Neuronal stem cell (in vitro differentiated cells): ENCODE data around the gene PPIL3.

Source experiments
- DNase-seq: peaks from one replicate; pipeline ENCODE4 v3.0.0-alpha.2; 2013; ENCODE audit warnings: low spot score
- H2AFZ ChIP-seq: one replicate; pipeline ENCODE4 v1.6.1; 2013; ENCODE audit warnings: mild to moderate bottlenecking, low read length, inconsistent platforms
- H2AK5ac ChIP-seq: 2 replicates; pipeline ENCODE4 v1.6.1; 2013; ENCODE audit warnings: low read depth, mild to moderate bottlenecking, inconsistent platforms, low read length, moderate library complexity, mixed read lengths
- H2BK120ac ChIP-seq: 2 replicates; pipeline ENCODE4 v1.6.1; 2013; ENCODE audit warnings: low read depth, mild to moderate bottlenecking, inconsistent platforms, low read length, moderate library complexity, mixed read lengths
- H2BK12ac ChIP-seq: one replicate; pipeline ENCODE4 v1.6.1; 2013; ENCODE audit warnings: low read length, inconsistent platforms
- H2BK15ac ChIP-seq: 2 replicates; pipeline ENCODE4 v1.6.1; 2013; ENCODE audit warnings: mild to moderate bottlenecking, low read length, inconsistent platforms, mixed read lengths
- H2BK5ac ChIP-seq: one replicate; pipeline ENCODE4 v1.6.1; 2013; ENCODE audit warnings: inconsistent platforms, mild to moderate bottlenecking, low read length, moderate library complexity
- H3K14ac ChIP-seq: one replicate; pipeline ENCODE4 v1.6.1; 2013; ENCODE audit warnings: low read length, inconsistent platforms
- H3K18ac ChIP-seq: 2 replicates; pipeline ENCODE4 v1.6.1; 2013; ENCODE audit warnings: low read length, inconsistent platforms
- H3K23ac ChIP-seq: 2 replicates; pipeline ENCODE4 v1.6.1; 2013; ENCODE audit warnings: low read depth, mild to moderate bottlenecking, mixed read lengths, low read length, inconsistent platforms; ENCODE audit not compliant: poor library complexity
- H3K27ac ChIP-seq: replicated peaks from 3 replicates; pipeline ENCODE4 v1.5.1; 2013; ENCODE audit warnings: low read length, inconsistent platforms
- H3K27me3 ChIP-seq, 3 experiments: 2 replicates each; pipeline ENCODE4 v1.6.1; 2013; ENCODE audit warnings: low read length in 3 of 3, mild to moderate bottlenecking in 2 of 3, inconsistent platforms in 1 of 3, low read depth in 1 of 3, mixed read lengths in 1 of 3, moderate library complexity in 1 of 3; ENCODE audit not compliant: control insufficient read depth in 3 of 3, insufficient read depth in 3 of 3
- H3K36me3 ChIP-seq, 2 donors: replicated peaks in 1 of 2; 2 replicates each; pipeline ENCODE4 v1.6.1; 2013; ENCODE audit warnings: low read length in 2 of 2; ENCODE audit not compliant: control insufficient read depth in 2 of 2, insufficient read depth in 2 of 2
- H3K4ac ChIP-seq: 2 replicates; pipeline ENCODE4 v1.6.1; 2013; ENCODE audit warnings: inconsistent platforms, mild to moderate bottlenecking, low read length, moderate library complexity
- H3K4me1 ChIP-seq, 2 donors: 1 replicate in 1 of 2; 2 replicates in 1 of 2; pipeline ENCODE4 v1.6.1; 2013; ENCODE audit warnings: low read length in 2 of 2, low read depth in 1 of 2; ENCODE audit not compliant: control insufficient read depth in 2 of 2, insufficient read depth in 1 of 2
- H3K4me2 ChIP-seq: one replicate; pipeline ENCODE4 v1.6.1; 2013; ENCODE audit warnings: mild to moderate bottlenecking, low read length, inconsistent platforms; ENCODE audit not compliant: insufficient read depth, poor library complexity, severe bottlenecking
- H3K4me3 ChIP-seq, 2 donors: 2 replicates each; pipeline ENCODE4 v1.5.1; 2013; ENCODE audit warnings: low read length in 2 of 2, mild to moderate bottlenecking in 2 of 2, inconsistent platforms in 1 of 2, moderate library complexity in 1 of 2
- H3K79me1 ChIP-seq: one replicate; pipeline ENCODE4 v1.6.1; 2013; ENCODE audit warnings: low read depth, mild to moderate bottlenecking, inconsistent platforms, low read length, moderate library complexity
- H3K9ac ChIP-seq: one replicate; pipeline ENCODE4 v1.6.1; 2013; ENCODE audit warnings: mild to moderate bottlenecking, low read depth, low read length, inconsistent platforms; ENCODE audit not compliant: poor library complexity
- H3K9me3 ChIP-seq, 2 donors: replicated peaks in 1 of 2; 2 replicates each; pipeline versions ENCODE3 to v1.6.1; 2013; ENCODE audit warnings: low read length in 2 of 2, mild to moderate bottlenecking in 2 of 2, inconsistent platforms in 1 of 2, low read depth in 1 of 2, mixed read lengths in 1 of 2, moderate library complexity in 1 of 2; ENCODE audit not compliant: control insufficient read depth in 2 of 2, insufficient read depth in 1 of 2
- H4K8ac ChIP-seq: one replicate; pipeline ENCODE4 v1.6.1; 2013; ENCODE audit warnings: low read depth, mild to moderate bottlenecking, inconsistent platforms, low read length, moderate library complexity
- H4K91ac ChIP-seq: one replicate; pipeline ENCODE4 v1.6.1; 2013; ENCODE audit warnings: low read length, low read depth, mild to moderate bottlenecking, inconsistent platforms; ENCODE audit not compliant: poor library complexity
- WGBS, 2 donors: extraction: QIAGEN DNeasy Blood & Tissue Kit; methylation state at CpG; one replicate each; pipeline ENCODE4 v1.1.7; 2013; ENCODE audit warnings: missing lambda C conversion rate in 2 of 2, mixed read lengths in 1 of 2; ENCODE audit not compliant: insufficient read length in 2 of 2, insufficient replicate concordance in 1 of 2; ENCODE audit errors: extremely low coverage in 2 of 2; 5-methylcytosine and 5-hydroxymethylcytosine counted together

The PPIL3 gene

GRCh38 chr2:200860092-200860795 lies 28.6 kb downstream of the PPIL3 start:
- Histone ChIP-seq H3K18ac (no peak overlapping the region), H4K91ac (no peak overlapping the region), H4K8ac (no peak overlapping the region), H2BK120ac (no peak overlapping the region), H2AFZ (no peak overlapping the region), H2BK12ac (no peak overlapping the region), H2BK5ac (no peak overlapping the region), H3K9ac (no peak overlapping the region), H3K27ac (no peak overlapping the region), H3K79me1 (peaks cover 7% of the 10 kb centered on the region), H2AK5ac (no peak overlapping the region), H3K27me3 (no peaks in the 10 kb centered on the region), H3K14ac (no peak overlapping the region), H3K4me3 (no peak overlapping the region), H3K23ac (no peak overlapping the region), H2BK15ac (no peak overlapping the region), H3K36me3 (peaks cover 29 to 75% of the 10 kb centered on the region in 2 donors), H3K4me2 (no peak overlapping the region), H3K4ac (no peak overlapping the region), H3K9me3 (no peaks in the 10 kb centered on the region), H3K4me1 (peaks cover 0 to 9% of the 10 kb centered on the region in 2 donors)
- WGBS, 2 donors = no CpG with 5 or more reads among the region's 12 CpGs
- no peak for DNase-seq

- no peak overlapping the region for H3K4ac ChIP-seq
- H4K8ac ChIP-seq = no peak overlapping the region
- no peak overlapping the region for H3K27ac ChIP-seq
- H3K4me1 ChIP-seq = peaks cover 0 to 8% of the 10 kb centered on the region in 2 donors
- H3K14ac ChIP-seq = no peak overlapping the region
- H2BK12ac ChIP-seq = no peak overlapping the region
- no peak overlapping the region for H3K4me2 ChIP-seq
- H2BK15ac ChIP-seq = no peak overlapping the region
- H3K18ac ChIP-seq = no peak overlapping the region
- H4K91ac ChIP-seq = no peak overlapping the region
- no peak overlapping the region for H3K23ac ChIP-seq
- H3K9ac ChIP-seq = no peak overlapping the region
- H2BK120ac ChIP-seq = no peak overlapping the region
- no peak overlapping the region for H3K4me3 ChIP-seq
- WGBS, 2 donors = no CpG with 5 or more reads among the region's 8 CpGs
- H3K27me3 ChIP-seq = no peaks in the 10 kb centered on the region
- no peak for DNase-seq
- peaks cover 3% of the 10 kb centered on the region for H3K79me1 ChIP-seq
- no peak overlapping the region for H2BK5ac ChIP-seq
- no peaks in the 10 kb centered on the region for H3K9me3 ChIP-seq
- H2AK5ac ChIP-seq = no peak overlapping the region
- peaks cover 42 to 100% of the 10 kb centered on the region in 2 donors for H3K36me3 ChIP-seq
- H2AFZ ChIP-seq = no peak overlapping the region
Measured at GRCh38 chr2:200856806-200857205, 32.1 kb downstream of the PPIL3 start.

- no peaks in the 10 kb centered on the region for H3K27me3 ChIP-seq
- no peak overlapping the region for H4K91ac ChIP-seq
- peaks cover 26 to 73% of the 10 kb centered on the region in 2 donors for H3K36me3 ChIP-seq
- H3K79me1 ChIP-seq = peaks cover 1% of the 10 kb centered on the region
- H2AK5ac ChIP-seq = no peak overlapping the region
- no peak overlapping the region for H2BK15ac ChIP-seq
- no peak overlapping the region for H3K18ac ChIP-seq
- no peak overlapping the region for H3K27ac ChIP-seq
- H2BK120ac ChIP-seq = no peak overlapping the region
- WGBS, 2 donors = no CpG with 5 or more reads among the region's 2 CpGs
- no peak overlapping the region for H3K23ac ChIP-seq
- H3K4me1 ChIP-seq = no peaks in the 10 kb centered on the region
- H2BK12ac ChIP-seq = no peak overlapping the region
- H3K4ac ChIP-seq = no peak overlapping the region
- H2BK5ac ChIP-seq = no peak overlapping the region
- DNase-seq = no peak
- no peak overlapping the region for H3K14ac ChIP-seq
- no peak overlapping the region for H2AFZ ChIP-seq
- no peak overlapping the region for H4K8ac ChIP-seq
- no peak overlapping the region for H3K4me2 ChIP-seq
- no peak overlapping the region for H3K4me3 ChIP-seq
- no peak overlapping the region for H3K9ac ChIP-seq
- H3K9me3 ChIP-seq = no peaks in the 10 kb centered on the region
Measured at GRCh38 chr2:200852605-200853004, 36.3 kb downstream of the PPIL3 start.

- no peak for DNase-seq
- Histone ChIP-seq H2BK15ac (no peak overlapping the region), H3K9me3 (no peaks in the 10 kb centered on the region), H2BK5ac (no peak overlapping the region), H2AFZ (no peak overlapping the region), H3K79me1 (peaks cover 1% of the 10 kb centered on the region), H3K36me3 (peaks cover 20 to 63% of the 10 kb centered on the region in 2 donors), H2AK5ac (no peak overlapping the region), H4K91ac (no peak overlapping the region), H3K4ac (no peak overlapping the region), H3K27me3 (no peaks in the 10 kb centered on the region), H3K18ac (no peak overlapping the region), H3K27ac (peak overlapping the region; percentile 13), H3K9ac (no peak overlapping the region), H2BK12ac (no peak overlapping the region), H4K8ac (no peak overlapping the region), H2BK120ac (no peak overlapping the region), H3K14ac (no peak overlapping the region), H3K4me2 (no peak overlapping the region), H3K23ac (no peak overlapping the region), H3K4me1 (no peaks in the 10 kb centered on the region), H3K4me3 (no peak overlapping the region)
- no CpG with 5 or more reads among the region's 6 CpGs for WGBS, 2 donors
Measured at GRCh38 chr2:200851398-200852248, 37.3 kb downstream of the PPIL3 start.
